Measurements from ENCODE around the gene COL6A5.

Gene COL6A5

GRCh38 chr3:130488288-130488687 lies 142.8 kb downstream of the COL6A5 start:
- Histone ChIP-seq H3K9me2 (replicated peaks; ENCODE audit: insufficient read depth, low read length) (no peaks in the 10 kb centered on the region), H3K4me2 (ENCODE audit: low read depth, low read length, poor library complexity, severe bottlenecking) (no peak overlapping the region), H3K4me3 (ENCODE audit: insufficient read depth, low read length, poor library complexity, severe bottlenecking) (no peak overlapping the region), H3K27ac (ENCODE audit: low read depth, low read length) (no peak overlapping the region), H2AFZ (ENCODE audit: low read depth, low read length, severe bottlenecking) (no peak overlapping the region), H3K9me3 (ENCODE audit: insufficient read depth, low read length) (no peaks in the 10 kb centered on the region), H3F3A (ENCODE audit: insufficient read depth) (no peaks in the 10 kb centered on the region), H3K36me3 (ENCODE audit: low read length) (no peaks in the 10 kb centered on the region), H4K20me1 (ENCODE audit: low read depth, low read length) (no peaks in the 10 kb centered on the region), H3K79me2 (ENCODE audit: insufficient read depth, low read length) (no peaks in the 10 kb centered on the region), H3K27me3 (ENCODE audit: low read length) (no peaks in the 10 kb centered on the region), H3K9ac (ENCODE audit: low read length) (no peak overlapping the region)
- TF ChIP-seq, protein P1, sequence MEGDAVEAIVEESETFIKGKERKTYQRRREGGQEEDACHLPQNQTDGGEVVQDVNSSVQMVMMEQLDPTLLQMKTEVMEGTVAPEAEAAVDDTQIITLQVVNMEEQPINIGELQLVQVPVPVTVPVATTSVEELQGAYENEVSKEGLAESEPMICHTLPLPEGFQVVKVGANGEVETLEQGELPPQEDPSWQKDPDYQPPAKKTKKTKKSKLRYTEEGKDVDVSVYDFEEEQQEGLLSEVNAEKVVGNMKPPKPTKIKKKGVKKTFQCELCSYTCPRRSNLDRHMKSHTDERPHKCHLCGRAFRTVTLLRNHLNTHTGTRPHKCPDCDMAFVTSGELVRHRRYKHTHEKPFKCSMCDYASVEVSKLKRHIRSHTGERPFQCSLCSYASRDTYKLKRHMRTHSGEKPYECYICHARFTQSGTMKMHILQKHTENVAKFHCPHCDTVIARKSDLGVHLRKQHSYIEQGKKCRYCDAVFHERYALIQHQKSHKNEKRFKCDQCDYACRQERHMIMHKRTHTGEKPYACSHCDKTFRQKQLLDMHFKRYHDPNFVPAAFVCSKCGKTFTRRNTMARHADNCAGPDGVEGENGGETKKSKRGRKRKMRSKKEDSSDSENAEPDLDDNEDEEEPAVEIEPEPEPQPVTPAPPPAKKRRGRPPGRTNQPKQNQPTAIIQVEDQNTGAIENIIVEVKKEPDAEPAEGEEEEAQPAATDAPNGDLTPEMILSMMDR (IDR thresholded peaks at IDR 0.05; ENCODE audit: insufficient read depth, low read length, poor library complexity, severe bottlenecking) = no peak
- TF ChIP-seq EZH2phosphoT487 (conservative IDR thresholded peaks at IDR 0.05; ENCODE audit: low read length) = no peak

- Histone ChIP-seq H2AFZ (ENCODE audit: low read depth, low read length, severe bottlenecking) (no peak overlapping the region), H3K9ac (ENCODE audit: low read length) (no peak overlapping the region), H3K9me2 (replicated peaks; ENCODE audit: insufficient read depth, low read length) (no peaks in the 10 kb centered on the region), H4K20me1 (ENCODE audit: low read depth, low read length) (no peaks in the 10 kb centered on the region), H3K79me2 (ENCODE audit: insufficient read depth, low read length) (no peaks in the 10 kb centered on the region), H3K4me3 (ENCODE audit: insufficient read depth, low read length, poor library complexity, severe bottlenecking) (no peak overlapping the region), H3K9me3 (ENCODE audit: insufficient read depth, low read length) (no peaks in the 10 kb centered on the region), H3F3A (ENCODE audit: insufficient read depth) (no peaks in the 10 kb centered on the region), H3K4me2 (ENCODE audit: low read depth, low read length, poor library complexity, severe bottlenecking) (no peak overlapping the region), H3K36me3 (ENCODE audit: low read length) (no peaks in the 10 kb centered on the region), H3K27ac (ENCODE audit: low read depth, low read length) (no peak overlapping the region), H3K27me3 (ENCODE audit: low read length) (no peaks in the 10 kb centered on the region)
- TF ChIP-seq, protein P1 (IDR thresholded peaks at IDR 0.05; ENCODE audit: insufficient read depth, low read length, poor library complexity, severe bottlenecking) = no peak
- no peak for TF ChIP-seq EZH2phosphoT487 (conservative IDR thresholded peaks at IDR 0.05; ENCODE audit: low read length)
Observed at GRCh38 chr3:130488769-130489450, 143.4 kb downstream of the COL6A5 start.

- H3K27ac ChIP-seq (ENCODE audit: low read depth, low read length) = no peak overlapping the region
- no peaks in the 10 kb centered on the region for H3F3A ChIP-seq (ENCODE audit: insufficient read depth)
- H3K36me3 ChIP-seq (ENCODE audit: low read length) = no peaks in the 10 kb centered on the region
Observed at GRCh38 chr3:130490241-130490640, 144.8 kb downstream of the COL6A5 start.

More at GRCh38 chr3:130490241-130490640, 144.8 kb downstream of the COL6A5 start:
- Histone ChIP-seq H3K9me3 (ENCODE audit: insufficient read depth, low read length) (no peaks in the 10 kb centered on the region), H3K9ac (ENCODE audit: low read length) (no peak overlapping the region), H3K4me3 (ENCODE audit: insufficient read depth, low read length, poor library complexity, severe bottlenecking) (no peak overlapping the region), H4K20me1 (ENCODE audit: low read depth, low read length) (no peaks in the 10 kb centered on the region), H3K9me2 (replicated peaks; ENCODE audit: insufficient read depth, low read length) (no peaks in the 10 kb centered on the region), H3K27me3 (ENCODE audit: low read length) (no peaks in the 10 kb centered on the region), H3K79me2 (ENCODE audit: insufficient read depth, low read length) (no peaks in the 10 kb centered on the region), H3K4me2 (ENCODE audit: low read depth, low read length, poor library complexity, severe bottlenecking) (no peak overlapping the region), H2AFZ (ENCODE audit: low read depth, low read length, severe bottlenecking) (no peak overlapping the region)
- TF ChIP-seq, protein P1 (IDR thresholded peaks at IDR 0.05; ENCODE audit: insufficient read depth, low read length, poor library complexity, severe bottlenecking) = no peak
- TF ChIP-seq EZH2phosphoT487 (conservative IDR thresholded peaks at IDR 0.05; ENCODE audit: low read length) = no peak
